Activated naive CD4-positive, alpha-beta T cell treated with anti-CD3 and anti-CD28 coated beads, Interleukin-2, amount 50 U/mL, for 72 hours (primary cell): ENCODE data around the gene GCK. TPM values are rescaled to one million over a fixed set of nuclear protein-coding genes. Genes with fewer than 3 reads are reported as not detected.
"Not testable (repeated sequence)": the region's sequence is repeated elsewhere in the genome, so short reads cannot be mapped to it uniquely, and the experiment has no call there.

Experiments used
- ATAC-seq, 2 donors: fragments of 150-1000 bp; cut with Tn5 transposase; 2 replicates each; pipeline ENCODE4 v1.10.0; 2021; ENCODE audit warnings: mild to moderate bottlenecking in 2 of 2, moderate library complexity in 2 of 2
- DNase-seq, 2 donors: peaks; one replicate each; pipeline ENCODE4 v3.0.0; 2021 to 2022; ENCODE audit warnings: low spot score in 2 of 2
- H3K27ac Mint-ChIP-seq, 2 donors: one replicate each; pipeline ENCODE4 v1.8.0; 2022; ENCODE audit warnings: mild to moderate bottlenecking in 2 of 2, mixed read lengths in 2 of 2
- H3K36me3 Mint-ChIP-seq, 2 donors: one replicate each; pipeline ENCODE4 v1.8.0; 2022; ENCODE audit warnings: mixed read lengths in 2 of 2
- H3K9me3 Mint-ChIP-seq, 2 donors: one replicate each; pipeline ENCODE4 v1.8.0; 2022; ENCODE audit warnings: mixed read lengths in 2 of 2
- total RNA-seq, 2 donors: library from RNA; stranded (reverse); gene quantifications; one replicate each; pipeline ENCODE4 v1.2.3, GENCODE V29; 2022

The GCK gene
- total RNA-seq, 2 donors from 2014 or later = 0.80 to 1.2 TPM

DNA sequence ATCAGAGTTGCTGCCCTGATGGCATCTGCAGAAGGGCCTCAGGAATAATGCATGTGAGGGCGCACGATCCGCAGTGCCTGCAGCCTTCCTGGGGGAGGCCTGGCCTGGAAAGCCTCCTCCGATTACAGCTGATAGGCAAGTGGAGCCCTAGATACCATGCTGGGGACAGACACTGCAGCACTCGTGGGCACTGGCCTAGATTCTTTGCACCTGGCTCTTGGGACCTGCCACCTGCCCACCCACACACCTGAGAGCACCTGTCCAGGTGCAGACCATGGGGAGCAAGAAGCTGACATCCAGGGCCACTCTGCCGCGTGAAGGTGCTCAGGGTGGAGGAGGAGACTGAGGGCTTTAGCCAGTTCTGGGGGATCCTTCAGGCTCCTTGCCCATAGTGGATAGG is 26.3 kb upstream of the GCK start:
- H3K9me3 Mint-ChIP-seq = no peaks in the 10 kb centered on the region
- H3K36me3 Mint-ChIP-seq = no peaks in the 10 kb centered on the region
- peak in 1 of 2 donors; percentile 6 for ATAC-seq
- H3K27ac Mint-ChIP-seq = no peak overlapping the region
- peak in 1 of 2 donors; percentile 48 for DNase-seq

DNA sequence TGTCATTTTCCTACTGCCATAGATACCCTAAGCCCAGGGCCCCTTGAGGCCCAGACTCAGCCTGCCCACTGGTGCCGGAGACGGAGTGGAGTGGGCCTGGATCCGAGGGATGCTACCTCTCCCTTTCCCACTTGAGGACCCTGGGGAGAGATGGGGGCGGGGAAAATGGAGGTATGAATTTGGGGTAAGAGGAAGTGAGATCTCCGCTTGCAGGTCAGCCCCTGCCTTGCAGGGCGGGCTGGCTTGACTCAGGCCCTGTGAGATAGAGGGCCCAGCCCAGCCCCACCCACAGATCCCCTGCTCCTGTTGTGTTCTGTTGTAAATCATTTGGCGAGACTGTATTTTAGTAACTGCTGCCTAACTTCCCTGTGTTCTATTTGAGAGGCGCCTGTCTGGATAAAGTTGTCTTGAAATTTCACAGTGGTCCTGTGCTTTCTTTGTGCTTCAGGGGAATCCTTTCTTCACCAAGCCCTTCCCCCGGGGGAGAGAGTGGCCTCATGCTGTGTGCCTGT is 24.7 kb upstream of the GCK start:
- peak overlapping the region; percentile 29 to 47 for H3K27ac Mint-ChIP-seq
- no peak for DNase-seq
- no peaks in the 10 kb centered on the region for H3K36me3 Mint-ChIP-seq
- H3K9me3 Mint-ChIP-seq = no peaks in the 10 kb centered on the region
- ATAC-seq = no peak

DNA sequence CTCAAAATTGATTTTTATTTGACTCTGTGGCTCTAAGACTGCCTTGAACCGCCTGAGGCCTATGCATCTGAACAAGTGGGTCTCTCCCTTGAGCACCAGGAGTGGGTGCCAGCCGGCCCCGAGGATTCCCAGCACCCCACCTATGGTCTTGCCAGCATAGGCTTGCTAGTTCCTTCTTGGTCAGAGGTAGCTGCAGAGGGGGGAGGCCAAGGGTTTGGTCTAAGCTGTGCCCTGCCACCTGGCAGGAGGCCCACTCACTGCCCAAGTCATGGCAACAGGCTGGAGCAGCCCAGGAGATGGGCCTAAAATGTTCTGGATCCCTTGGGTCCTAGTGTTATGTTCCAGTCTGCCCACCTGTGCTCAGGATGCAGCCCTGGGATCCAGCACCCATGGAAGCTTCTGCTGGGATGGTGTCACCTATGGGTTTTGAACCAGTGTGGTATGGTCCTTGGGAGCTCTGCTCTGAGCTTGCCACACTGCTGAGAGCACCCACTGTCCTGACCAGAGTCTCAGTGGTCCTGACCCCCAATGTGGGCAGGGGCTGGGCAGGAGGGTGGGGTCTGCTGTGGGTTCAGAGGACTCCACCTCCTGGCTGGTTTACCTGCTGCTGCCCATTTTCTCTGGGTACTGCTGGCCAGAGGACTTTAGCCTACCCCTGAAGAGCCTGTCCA is 24.1 kb upstream of the GCK start:
- DNase-seq (peak in 1 of 2 donors; percentile 49), ATAC-seq (no peak)
- no peaks in the 10 kb centered on the region for H3K36me3 Mint-ChIP-seq
- no peaks in the 10 kb centered on the region for H3K9me3 Mint-ChIP-seq
- peak overlapping the region; percentile 29 to 47 for H3K27ac Mint-ChIP-seq

DNA sequence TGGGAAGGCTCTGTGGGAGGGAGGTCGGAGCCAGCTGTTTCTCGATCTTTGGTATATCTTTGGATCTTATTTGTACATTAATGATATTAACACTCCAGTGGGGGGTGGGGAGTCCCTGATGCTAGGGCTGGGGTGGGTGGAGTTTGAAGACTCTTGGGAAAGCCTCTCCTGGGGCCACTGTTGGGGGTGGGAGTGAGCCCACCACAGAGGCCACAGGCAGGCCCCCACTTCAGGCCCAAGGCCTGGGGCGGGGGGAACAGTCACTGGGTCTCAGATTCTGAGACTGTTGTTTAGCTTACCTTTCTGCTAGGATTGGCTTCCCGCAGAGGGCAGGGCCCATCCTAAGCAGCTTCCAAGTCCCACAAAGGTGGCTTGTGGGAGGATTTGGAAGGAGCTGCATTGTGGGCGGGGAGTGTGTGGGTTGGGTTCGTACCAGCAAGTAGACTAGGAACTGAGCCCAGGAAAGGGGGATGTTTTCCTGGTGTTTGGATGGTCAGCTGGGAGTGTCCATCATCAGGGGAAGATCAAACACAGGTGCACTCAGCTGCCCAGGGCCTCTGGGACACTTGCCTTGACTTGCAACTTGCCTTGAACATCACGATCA is 23.4 kb upstream of the GCK start:
- no peak overlapping the region for H3K27ac Mint-ChIP-seq
- DNase-seq = peak in 1 of 2 donors; percentile 40
- no peaks in the 10 kb centered on the region for H3K36me3 Mint-ChIP-seq
- ATAC-seq = no peak
- no peaks in the 10 kb centered on the region for H3K9me3 Mint-ChIP-seq

DNA sequence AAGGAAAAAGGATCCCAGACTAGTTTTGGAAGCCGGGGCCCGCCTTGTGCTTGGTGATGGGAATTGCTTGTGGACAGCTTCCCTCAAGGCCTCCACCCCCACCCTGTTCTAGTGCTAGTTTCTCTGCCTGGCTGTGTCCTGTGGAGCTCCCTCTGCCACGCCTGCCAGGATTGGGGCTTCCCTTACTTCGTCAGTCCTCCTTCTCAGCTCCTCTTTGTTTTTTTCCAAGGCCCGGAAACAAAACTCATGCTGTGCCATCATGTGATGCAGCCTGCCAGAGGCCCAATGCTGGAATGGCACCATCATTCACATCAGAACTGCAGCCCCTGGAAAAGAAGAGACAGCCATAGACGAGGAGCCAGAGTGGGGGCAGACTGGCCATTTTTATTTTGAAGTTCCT is 22.8 kb upstream of the GCK start:
- Mint-ChIP-seq H3K36me3 (no peaks in the 10 kb centered on the region), H3K27ac (no peak overlapping the region), H3K9me3 (no peaks in the 10 kb centered on the region)
- ATAC-seq (no peak), DNase-seq (peak in 1 of 2 donors; percentile 33)

DNA sequence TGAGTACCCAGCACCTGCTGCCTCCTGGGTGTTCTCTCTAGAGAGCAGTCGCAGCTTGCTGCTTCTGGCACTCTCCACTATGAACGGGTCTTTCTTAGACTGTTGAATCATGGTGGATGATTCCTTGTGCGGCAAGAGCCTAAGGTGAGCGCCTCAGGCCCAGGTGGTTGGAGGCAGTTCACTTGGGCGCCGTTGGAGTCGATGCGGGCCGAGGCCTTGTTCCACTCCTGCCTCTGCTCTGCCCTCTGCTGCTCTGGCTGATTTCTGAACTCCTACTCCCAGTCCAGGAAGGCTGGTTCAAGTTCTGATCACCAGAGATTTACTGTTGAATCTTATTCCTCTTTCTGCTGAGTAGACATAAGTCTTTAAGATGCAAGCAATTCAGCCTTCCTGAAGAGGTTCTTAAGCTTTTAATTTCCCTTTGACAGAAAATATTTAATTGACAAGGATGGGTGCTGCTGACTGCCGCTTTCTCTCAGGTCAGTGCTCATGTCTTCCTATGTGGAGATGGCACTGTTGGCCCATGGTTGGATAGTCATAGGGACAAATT is 22.0 kb upstream of the GCK start:
- H3K36me3 Mint-ChIP-seq = no peaks in the 10 kb centered on the region
- no peak for ATAC-seq

DNA sequence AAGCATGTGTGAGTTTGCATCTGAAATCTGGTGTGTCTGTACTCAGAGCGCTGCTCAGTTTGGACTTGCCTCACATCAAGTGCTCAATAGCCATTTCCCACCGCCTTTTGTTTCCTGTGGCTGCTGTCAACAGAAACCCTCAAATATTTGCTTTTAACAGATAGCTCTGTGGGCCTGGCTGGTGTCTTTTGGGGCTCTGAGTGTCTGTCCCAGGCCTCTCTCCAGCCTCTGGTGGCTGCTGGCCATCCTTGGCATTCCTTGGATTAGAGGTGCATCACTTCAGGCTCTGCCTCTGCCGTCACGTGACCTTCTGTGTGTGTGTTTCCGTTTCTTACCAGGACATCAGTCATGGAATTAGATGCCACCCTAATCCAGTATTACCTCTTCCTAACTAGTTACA is 20.9 kb upstream of the GCK start:
- ATAC-seq = no peak
- Mint-ChIP-seq H3K36me3 (no peaks in the 10 kb centered on the region), H3K9me3 (no peaks in the 10 kb centered on the region), H3K27ac (peak overlapping the region in 1 of 2 donors; percentile 81)
- peak in 1 of 2 donors; percentile 39 for DNase-seq

More for the DNA sequence above, 22.0 kb upstream of the GCK start:
- Mint-ChIP-seq H3K27ac (no peak overlapping the region), H3K9me3 (no peaks in the 10 kb centered on the region)
- peak in 1 of 2 donors; percentile 18 for DNase-seq

DNA sequence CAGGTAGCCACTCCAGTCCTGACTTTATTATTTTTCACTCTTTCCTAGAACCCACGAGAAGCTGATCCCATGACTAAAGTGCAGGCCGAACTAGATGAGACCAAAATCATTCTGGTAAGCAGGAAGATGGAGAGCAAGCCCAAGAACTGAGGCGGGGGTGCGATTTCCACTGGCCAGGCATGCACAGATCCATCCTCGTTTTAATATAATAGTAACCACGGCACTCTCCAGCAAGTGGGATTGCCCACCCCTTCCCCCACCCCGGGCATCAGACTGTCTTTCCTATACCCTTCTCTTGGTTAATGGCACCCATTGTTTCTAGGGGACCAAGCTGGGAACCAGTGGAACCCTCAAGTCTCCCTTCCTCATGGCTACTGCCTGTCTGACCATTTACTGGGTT is 18.8 kb upstream of the GCK start:
- H3K9me3 Mint-ChIP-seq = no peaks in the 10 kb centered on the region
- no peak for DNase-seq
- peaks cover 0 to 5% of the 10 kb centered on the region in 2 donors for H3K36me3 Mint-ChIP-seq
- H3K27ac Mint-ChIP-seq = no peak overlapping the region
- no peak for ATAC-seq

DNA sequence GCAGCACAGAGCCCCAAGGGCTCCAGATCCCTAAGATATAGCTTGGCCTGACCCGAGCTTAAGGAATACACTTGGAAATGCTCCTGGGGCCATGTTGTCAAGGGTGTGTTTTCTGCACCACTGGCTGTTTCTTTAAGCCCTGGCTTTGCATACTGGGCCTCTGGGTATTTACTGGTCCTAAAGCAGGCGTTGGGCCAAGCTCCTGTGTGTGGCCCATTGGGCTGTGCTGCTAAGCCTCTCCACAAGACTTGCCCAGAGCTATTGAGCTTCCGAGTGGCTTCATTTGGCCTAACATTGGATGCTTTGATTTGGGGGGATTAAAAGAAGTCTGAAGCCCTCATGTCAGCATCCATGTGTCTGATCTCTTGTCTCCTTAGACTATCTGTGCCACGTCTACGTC is 16.8 kb upstream of the GCK start:
- Mint-ChIP-seq H3K27ac (no peak overlapping the region), H3K36me3 (peaks cover 0 to 10% of the 10 kb centered on the region in 2 donors), H3K9me3 (no peaks in the 10 kb centered on the region)
- DNase-seq = no peak
- ATAC-seq = no peak

DNA sequence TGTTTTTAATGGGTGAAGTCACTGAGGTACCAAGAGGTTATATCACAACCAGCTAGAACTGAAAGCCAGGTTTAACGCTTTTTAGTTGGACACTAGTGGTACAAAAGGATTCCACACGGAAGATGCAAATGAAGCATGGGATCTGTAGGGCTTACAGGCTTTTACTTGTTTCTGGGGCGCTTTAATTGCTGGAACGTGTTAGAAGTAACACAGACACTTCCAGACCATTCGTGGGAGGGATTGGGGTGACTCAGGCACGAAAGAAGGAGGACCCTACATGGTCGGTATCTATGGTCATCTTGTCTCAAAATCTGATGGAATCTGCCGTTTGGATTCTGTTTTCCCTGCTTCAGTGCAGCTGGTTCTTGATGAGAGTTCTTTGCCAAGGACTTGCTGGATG is 12.6 kb upstream of the GCK start:
- no peak for ATAC-seq

DNA sequence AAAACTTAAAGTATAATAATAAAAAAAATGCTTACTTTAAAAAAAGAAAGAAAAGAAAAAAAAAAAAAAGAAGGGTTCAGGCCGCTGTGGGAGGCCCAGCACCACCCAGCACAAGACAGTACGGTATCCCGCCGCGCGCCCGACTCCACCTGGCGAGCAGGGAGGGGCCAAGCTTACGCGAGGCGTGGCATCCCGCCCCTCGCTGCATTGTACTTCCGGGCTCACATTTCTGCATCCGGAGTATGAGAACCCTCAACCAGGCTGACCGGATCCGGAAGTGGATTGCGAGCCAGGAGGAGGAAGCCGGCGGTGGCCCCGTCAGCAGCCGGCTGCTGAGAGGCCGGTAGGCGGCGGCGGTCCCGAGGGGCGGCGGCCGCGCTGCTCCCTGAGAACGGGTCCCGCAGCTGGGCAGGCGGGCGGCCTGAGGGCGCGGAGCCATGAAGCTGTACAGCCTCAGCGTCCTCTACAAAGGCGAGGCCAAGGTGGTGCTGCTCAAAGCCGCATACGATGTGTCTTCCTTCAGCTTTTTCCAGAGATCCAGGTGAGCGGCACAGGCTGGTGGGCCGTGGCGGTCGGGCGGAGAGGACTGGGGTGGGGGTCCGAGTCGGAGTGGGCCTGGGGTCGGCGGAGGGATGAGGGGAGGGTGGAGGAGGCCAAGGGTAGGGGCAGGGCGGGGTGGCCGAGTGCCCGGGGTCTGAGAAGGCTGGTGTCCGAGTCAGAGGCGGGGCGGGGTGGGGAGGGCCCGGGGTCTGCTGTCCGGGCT is 11.6 kb upstream of the GCK start, which contains the start of gene YKT6:
TSS of gene YKT6 (plus strand) at position 280 of the 763 bp plus-strand sequence. CDS start at position 438, 158 bp downstream.
- peak; percentile 100 for ATAC-seq
- Mint-ChIP-seq H3K9me3 (no peaks in the 10 kb centered on the region), H3K27ac (peak within 1 kb of the TSS; percentile 84 to 90), H3K36me3 (peaks cover 5 to 10% of the 10 kb centered on the region in 2 donors)
- peak; percentile 94 to 95 for DNase-seq

More for the DNA sequence above, 12.6 kb upstream of the GCK start:
- Mint-ChIP-seq H3K36me3 (peaks cover 5 to 10% of the 10 kb centered on the region in 2 donors), H3K9me3 (no peaks in the 10 kb centered on the region), H3K27ac (peak overlapping the region; percentile 84 to 90)
- no peak for DNase-seq

DNA sequence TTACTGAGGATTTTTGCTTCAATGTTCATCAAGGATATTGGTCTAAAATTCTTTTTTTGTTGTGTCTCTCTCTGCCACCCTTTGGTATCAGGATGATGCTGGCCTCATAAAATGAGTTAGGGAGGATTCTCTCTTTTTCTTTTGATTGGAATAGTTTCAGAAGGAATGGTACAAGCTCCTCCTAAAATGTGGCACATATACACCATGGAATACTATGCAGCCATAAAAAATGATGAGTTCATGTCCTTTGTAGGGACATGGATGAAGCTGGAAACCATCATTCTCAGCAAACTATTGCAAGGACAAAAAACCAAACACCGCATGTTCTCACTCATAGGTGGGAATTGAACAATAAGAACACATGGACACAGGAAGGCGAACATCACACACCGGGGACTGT is 10.9 kb upstream of the GCK start:
- not testable (repeated sequence) for ATAC-seq, H3K9me3 Mint-ChIP-seq, DNase-seq, H3K27ac Mint-ChIP-seq
- H3K36me3 Mint-ChIP-seq = peaks cover 5 to 10% of the 10 kb centered on the region in 2 donors

DNA sequence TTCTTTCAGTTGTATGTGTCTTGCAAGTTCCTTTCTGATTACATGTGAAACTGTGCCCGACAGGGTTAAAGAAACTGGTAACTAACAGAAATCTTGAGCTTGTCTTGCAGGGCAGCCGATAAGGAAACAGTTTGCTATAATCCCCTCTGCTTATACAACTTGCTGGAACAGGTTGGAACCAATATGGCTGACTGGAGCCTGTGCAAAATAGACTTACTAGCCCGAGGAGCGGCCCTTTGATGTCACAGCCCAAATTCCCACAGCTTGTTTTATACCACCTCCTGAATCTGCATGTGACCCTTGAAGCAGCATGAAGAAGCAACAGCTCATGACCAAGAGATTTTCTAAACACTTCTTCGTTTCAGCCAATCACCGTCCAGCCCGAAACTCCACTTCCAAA is 8.2 kb upstream of the GCK start:
- DNase-seq = no peak
- H3K9me3 Mint-ChIP-seq = peaks cover 0 to 6% of the 10 kb centered on the region in 2 donors

DNA sequence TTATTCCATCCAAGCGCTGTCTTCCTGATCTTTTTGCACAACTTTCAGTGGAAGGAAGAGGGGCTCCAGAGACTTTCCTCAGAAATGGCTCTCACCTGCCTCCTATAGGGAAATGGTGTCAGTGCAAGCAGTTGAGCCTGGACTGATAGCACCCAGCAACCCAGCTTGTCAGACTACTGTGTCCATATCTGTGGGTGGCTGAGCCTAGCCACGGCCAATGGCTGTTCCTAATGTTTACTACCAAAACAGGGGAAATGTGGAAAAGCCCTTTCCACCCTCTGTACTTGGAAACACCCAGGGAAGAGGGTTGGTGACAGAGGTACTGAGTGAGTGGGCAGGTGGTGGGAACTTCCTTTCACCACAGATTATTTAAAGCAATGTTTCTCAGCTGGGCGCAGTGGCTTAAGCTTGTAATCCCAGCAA is 7.2 kb upstream of the GCK start:
- Mint-ChIP-seq H3K36me3 (peaks cover 0 to 5% of the 10 kb centered on the region in 2 donors), H3K9me3 (peaks cover 0 to 6% of the 10 kb centered on the region in 2 donors), H3K27ac (no peak overlapping the region)
- no peak for ATAC-seq
- peak in 1 of 2 donors; percentile 36 for DNase-seq

More for the DNA sequence above, 8.2 kb upstream of the GCK start:
- H3K27ac Mint-ChIP-seq = no peak overlapping the region
- H3K36me3 Mint-ChIP-seq = peaks cover 4 to 5% of the 10 kb centered on the region in 2 donors
- no peak for ATAC-seq

DNA sequence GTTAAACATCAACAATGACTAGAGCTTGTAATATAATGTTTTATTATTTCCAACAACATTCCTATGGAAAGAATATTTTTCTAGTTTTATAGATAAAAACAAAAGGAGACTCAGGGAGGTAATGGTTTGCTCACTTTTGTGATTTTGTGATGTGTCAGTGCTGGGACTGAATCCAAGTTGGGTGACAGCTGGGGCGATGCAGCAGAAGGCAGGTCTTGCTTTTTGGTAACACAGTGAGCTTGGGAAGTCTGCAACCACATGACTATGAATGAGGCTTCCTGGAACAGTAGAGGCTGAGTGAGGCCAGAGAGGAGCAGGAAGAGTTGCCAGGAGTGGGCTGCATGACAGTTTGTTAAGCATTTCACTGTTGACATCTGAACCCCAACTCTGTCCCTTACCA is 6.7 kb upstream of the GCK start:
- Mint-ChIP-seq H3K27ac (no peak overlapping the region), H3K9me3 (peaks cover 0 to 6% of the 10 kb centered on the region in 2 donors), H3K36me3 (peaks cover 0 to 5% of the 10 kb centered on the region in 2 donors)
- ATAC-seq (no peak), DNase-seq (no peak)

DNA sequence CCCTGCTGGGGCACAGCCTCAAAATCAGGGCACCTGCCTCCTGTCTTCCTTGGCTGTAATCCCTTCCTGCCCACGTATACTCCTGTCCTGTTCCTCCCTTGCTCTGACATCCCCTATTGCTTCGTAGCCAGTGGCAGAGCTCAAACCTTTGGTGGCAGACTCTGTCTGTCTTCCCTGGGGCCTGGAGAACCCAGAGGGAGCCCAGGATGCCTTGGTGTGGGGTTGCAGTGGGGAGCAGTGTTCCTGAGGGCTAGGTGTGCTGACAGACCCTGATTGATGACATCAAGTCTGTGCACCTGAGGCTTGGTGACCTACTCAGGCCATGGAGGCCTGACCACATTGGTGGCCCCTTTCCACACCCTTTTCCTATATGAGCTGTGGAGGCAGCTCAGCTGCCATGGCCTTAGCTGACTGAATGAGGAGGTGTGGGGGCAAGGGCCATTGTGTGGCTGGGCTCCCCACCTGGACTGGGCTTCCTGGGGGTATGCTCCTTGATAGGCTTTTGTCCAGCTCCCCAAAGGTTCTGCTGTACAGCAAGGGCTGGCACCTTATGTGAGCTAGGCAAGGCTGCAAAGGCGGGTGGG is 5.4 kb upstream of the GCK start:
- Mint-ChIP-seq H3K9me3 (peaks cover 0 to 6% of the 10 kb centered on the region in 2 donors), H3K27ac (peak overlapping the region in 1 of 2 donors; percentile 22), H3K36me3 (no peaks in the 10 kb centered on the region)
- DNase-seq (no peak), ATAC-seq (no peak)
